GM21619 (cell line): ENCODE data around the gene TXNIP.
"Not testable (repeated sequence)": the region's sequence is repeated elsewhere in the genome, so short reads cannot be mapped to it uniquely, and the experiment has no call there.

ENCODE experiments used
- ATAC-seq: cut with Tn5 transposase; IDR thresholded peaks from one replicate; pipeline ENCODE4 v1.9.1; 2021; ENCODE audit not compliant: unreplicated experiment

TXNIP gene

GRCh38 chr1:145996433-145997015 lies at the start of gene TXNIP:
TSS of gene TXNIP (minus strand) at chr1:145996579. CDS start at chr1:145996266, 313 bp downstream.
- ATAC-seq, result peak; percentile 95

- no peak for ATAC-seq
These were observed 43.4 kb upstream of the TXNIP start for GRCh38 chr1:146039844-146040194.

DNA sequence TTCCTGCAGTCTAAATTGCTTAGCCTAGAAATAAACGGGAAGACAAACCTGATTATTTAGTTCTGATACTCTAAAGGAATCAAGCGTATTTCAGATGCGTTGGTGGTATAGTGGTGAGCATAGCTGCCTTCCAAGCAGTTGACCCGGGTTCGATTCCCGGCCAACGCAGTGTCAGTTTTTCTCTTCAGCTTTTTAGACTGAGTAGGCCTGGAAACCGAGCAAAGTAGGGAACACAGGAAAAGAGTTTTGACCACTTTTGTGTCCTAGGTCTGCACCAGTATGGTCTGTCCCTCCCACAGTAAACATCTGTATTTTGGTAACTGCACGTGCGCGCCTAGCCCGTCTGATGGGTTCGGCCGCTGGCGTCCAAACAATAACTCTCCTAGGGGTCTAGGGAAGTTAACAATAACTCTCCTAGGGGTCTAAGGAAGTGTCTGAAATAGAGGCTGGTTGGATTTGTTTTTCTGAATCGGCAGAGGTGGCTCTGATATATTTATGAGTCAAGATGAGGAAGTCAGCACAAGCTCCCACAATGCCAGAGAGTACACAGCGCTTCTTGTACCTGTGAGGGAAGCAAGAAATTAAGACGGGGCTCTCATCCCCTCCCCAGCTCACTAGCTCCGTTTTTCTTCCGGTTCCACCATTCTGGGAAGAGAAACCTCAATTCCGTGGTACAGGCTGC lies 40.7 kb upstream of the TXNIP start:
- peak; percentile 27 for ATAC-seq

DNA sequence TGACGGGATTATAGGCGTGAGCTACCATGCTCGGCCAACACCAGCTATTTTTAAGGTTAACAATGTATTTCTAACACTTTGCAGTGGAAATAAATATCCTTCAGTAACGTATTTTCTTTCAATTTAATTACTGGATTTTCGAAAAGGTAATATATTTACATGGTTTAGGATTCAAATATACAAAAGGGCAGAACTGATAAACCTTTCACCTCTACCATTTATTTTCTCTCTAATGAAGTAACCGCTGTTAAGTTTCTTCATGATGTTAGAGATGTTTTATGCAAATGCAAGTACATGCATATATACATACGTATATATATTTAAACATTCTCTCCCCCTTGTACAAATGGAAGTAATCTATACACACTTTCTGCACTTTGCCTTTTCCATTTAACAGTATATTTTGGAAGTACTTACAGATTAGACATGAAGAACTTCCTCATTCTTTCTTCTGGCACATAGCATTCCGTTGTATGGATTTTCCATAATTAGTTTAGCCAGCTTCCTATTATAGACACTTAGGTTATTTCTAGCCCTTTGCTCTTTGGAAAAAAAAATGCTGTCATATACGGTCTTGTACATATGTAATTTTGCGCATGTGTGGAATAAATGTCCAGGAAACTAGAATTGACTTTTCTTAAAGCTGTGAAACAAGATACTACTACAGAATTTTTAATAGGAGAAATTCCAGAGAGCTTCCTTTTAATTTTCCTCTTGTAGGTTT lies 40.0 kb upstream of the TXNIP start:
- ATAC-seq, result no peak

- no peak for ATAC-seq
These were observed 38.7 kb upstream of the TXNIP start for GRCh38 chr1:146035048-146035423.

DNA sequence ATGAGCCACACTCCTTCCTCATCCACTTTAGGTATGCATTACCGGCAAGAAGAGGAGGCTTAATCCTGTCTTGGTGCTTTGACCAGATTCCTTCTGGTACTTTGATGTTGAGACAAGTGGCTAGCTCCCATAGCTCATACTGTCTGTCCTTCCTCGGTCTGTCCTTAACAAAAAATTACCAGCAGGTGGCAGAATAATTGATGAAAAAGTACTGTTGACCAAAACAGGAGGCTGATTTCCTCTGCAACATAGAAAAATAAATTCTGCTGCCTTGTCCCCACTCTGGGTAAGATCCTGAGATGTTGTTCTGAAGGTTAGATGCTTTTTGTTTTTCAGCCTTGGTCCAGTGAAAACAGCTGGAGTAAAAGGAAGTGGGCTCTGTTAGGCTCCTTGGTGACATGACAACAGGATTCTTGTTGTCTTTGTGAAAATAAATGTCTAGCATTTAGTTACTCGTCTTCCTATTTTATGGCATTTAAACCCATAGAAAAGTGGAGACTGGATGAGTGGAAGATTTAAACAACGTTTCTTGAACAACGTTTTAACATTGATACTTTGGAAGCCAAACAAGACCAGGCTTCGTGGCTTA lies 36.3 kb upstream of the TXNIP start:
- ATAC-seq, result no peak

GRCh38 chr1:146031476-146031875 lies 35.1 kb upstream of the TXNIP start:
- no peak for ATAC-seq

DNA sequence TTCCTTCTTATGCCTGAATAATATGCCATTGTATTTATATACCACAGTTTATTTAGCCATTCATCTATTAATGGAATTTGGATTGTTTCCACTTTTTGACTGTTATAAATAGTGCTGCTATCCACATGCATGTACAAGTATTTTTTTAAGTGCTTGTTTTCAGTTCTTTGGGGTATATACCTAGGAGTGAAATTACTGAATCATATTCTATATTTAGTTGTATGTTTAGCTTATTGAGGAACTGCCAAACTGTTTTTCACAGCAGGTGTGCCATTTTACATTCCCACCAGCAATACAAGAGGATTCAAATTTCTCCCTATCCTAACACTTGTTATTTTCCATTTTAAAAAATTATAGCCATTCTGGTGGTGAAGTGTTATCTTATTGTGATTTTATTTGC lies 32.7 kb upstream of the TXNIP start:
- ATAC-seq, result no peak

- not testable (repeated sequence) for ATAC-seq
These were observed 30.3 kb upstream of the TXNIP start for GRCh38 chr1:146026650-146027049.

- ATAC-seq, result not testable (repeated sequence)
These were observed 29.6 kb upstream of the TXNIP start for GRCh38 chr1:146025787-146026495.

GRCh38 chr1:146022403-146023127 lies 26.2 kb upstream of the TXNIP start:
- no peak for ATAC-seq

DNA sequence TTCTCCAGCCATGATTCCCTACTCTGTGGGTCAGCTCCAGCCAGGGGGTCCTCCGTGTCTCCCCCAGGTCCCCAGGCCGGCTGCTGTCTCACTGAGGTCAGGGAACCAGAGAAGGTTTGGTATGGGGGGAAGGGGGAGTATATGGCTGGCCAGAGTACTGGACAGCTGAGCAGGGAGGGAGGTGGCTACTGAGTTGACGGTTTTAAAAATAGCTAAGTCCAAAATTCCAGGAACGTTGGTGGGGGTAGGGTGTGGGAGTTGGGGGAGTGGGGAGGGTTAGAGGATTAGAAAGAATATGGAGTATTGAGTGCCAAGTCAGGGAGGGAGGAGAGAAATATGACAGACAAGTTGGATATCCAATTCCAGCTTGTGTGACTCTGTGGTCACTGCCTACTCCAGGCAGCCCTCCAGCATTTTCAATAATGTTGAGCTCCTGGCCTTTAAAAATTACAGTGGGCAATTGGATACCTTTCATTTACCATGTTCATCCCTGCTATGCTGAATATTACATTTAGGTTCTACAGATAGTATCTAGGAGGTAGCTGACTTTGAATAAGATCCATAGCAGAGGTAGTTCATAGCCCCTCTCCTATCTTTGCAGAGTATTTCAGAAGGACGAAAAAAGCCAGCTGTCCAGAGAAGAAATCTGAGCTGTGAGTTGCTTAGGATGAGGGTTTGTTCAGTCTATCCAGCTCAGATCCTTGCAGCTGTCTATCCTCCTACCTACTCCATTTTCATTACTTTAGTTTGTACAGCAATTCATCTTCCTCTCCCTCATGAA lies 25.4 kb upstream of the TXNIP start, which contains the start of gene HJV:
Gene HJV, minus strand, starts transcription at position 114 of the 781 bp plus-strand sequence. CDS start 1,504 bp downstream, outside the sequence.
- ATAC-seq, result no peak

- ATAC-seq, result no peak
These were observed 24.7 kb upstream of the TXNIP start for GRCh38 chr1:146021050-146021445.

DNA sequence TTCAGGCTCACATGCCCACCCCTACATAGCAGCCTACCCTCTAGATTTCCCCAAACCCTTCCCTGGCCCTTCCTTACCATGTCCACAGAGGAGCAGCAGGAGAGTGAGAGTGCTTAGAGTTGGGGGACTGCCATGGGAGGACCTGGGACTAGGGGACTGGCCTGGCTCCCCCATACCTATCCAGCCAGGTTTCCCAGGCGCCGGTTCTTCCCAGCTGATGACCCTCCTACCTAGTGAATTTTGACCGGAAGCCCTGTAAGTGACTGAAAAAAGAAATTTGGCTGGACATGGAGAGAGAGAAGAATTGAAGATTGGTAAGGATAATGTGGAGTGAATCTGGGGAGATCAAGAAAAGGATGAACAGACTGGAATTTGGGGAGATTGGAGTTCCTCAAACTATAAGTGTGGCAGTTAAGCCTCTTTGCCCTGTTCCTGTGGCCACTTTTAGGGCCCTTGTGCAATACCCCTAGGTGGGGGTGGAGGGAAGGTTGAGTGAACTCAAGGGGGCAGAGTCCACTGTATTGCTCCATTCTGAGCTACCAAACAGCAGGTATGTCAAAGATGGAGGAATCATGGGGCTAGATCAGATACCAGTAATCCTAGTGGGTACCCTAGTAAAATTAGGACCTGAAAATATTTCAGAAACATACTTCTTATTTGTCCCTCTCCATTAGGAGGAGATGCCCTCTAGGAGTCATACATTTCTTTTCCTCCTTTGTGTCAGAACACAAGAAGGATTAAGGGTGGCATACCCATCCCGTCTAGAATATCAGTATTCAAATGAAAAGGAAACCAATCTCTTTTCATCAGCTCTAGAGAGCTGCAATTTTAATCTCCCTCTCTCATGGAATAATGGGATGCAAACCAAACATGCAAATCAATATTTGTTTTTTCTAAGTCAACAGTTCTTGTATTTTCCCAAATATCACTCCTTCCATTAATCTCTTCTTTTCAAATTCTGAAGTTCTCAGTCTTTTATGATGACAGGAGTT lies 24.0 kb upstream of the TXNIP start:
- ATAC-seq, result no peak

DNA sequence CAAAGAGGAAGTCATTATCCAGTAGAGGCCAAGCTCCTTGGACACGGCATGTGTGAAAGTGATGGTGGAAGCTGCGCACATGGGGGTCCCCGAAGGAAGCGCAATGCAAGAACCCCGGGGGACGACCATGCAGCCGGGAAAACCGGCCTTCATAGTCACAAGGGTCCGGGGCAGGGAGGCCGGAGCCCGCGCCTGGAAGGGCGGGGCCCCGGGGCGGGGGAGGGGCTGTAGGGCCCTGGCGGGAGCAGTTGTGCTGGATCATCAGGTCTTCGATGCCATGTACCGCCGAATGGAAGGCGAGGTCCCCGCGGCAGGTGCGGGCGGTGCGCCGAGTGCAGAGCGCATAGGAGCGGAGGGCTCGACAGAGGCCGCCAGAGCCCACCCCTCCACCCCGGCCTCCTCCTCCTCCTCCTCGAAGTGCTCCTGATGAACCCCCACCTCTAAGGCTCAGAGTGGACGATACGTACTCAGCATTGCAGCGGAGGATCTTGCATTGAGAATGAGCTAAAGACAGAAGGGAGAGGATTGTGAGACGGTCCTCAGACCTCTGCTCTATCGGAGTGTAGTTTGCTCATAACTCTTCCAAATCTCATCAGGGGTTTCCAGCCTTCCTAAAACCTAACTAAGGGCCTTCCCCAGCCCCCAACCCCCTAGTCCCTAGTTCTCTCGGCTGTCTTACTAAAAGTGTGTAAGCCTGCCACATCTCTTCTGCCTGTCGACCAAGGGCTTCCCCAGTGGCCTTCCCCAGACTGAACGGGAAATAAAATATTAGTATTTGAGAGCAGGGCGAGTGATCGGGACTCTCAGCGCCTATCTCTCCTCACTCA lies 23.1 kb upstream of the TXNIP start:
- no peak for ATAC-seq

DNA sequence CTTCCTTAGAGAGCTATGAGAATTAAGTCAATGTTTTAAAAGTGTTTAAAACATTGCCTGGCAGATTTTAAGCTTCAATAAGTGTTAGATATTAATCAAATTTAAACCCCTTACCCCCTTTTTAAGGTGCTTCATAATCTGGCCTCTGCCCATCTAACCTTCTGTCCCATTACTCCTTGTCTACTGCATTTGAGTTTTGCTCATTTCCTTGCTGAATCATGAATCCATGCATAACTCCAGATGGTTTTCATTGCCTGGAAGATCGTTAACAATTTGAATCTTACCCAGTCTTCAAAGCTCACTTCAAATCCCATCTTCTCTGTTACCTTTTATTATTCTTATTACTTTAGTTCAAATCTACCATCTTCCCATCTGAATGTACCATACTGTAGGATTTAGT lies 20.5 kb upstream of the TXNIP start:
- ATAC-seq, result no peak

DNA sequence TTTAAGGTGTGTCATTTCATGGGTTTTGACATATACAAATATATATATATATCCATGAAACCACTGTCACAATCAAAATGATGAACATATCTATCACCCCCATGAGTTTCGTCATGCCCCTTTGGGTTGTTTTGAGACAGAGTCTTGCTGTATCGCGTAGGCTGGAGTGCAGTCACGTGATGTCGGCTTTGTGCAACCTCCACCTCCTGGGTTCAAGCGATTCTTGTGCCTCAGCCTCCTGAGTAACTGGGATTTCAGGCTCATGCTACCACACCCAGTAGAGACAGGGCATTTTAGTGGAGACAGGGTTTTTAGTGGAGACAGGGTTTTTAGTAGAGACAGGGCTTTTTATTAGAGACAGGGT lies 17.2 kb upstream of the TXNIP start:
- ATAC-seq, result no peak
